Loucy (cell line): ENCODE measurements around the gene KRT222.

ENCODE experiments used
- EZH2phosphoT487 ChIP-seq: fragments of 200-600 bp; IDR thresholded peaks from 2 replicates; pipeline ENCODE4 v1.6.1; 2018; ENCODE audit warnings: antibody characterized with exemption, mild to moderate bottlenecking, moderate library complexity, borderline replicate concordance
- TF ChIP-seq, protein P1 (sequence below): fragments of 200-600 bp; sonication (generic); conservative IDR thresholded peaks from 2 replicates; pipeline ENCODE4 v1.5.1; 2014; ENCODE audit warnings: mild to moderate bottlenecking, antibody characterized with exemption, low read length

DNA sequence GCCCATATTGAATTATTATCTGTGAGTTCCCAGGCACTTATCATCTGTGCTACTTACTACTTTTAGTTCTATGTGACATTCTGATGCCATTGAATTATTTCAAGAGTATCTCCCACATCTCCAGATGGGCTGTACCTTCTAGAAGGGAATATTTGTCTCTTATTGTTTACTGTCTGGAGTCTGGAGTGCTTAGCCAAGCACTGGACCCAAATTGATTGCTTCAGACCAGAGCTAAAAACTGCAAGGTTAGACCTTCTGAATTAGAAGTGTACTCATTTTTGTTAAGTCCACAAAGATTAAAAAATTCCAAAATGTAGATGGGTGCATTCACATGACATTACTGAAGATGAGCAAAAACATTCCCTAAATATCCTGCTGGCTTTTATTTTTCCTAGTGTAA, 16.0 kb upstream of the KRT222 start:
- TF ChIP-seq, protein P1, sequence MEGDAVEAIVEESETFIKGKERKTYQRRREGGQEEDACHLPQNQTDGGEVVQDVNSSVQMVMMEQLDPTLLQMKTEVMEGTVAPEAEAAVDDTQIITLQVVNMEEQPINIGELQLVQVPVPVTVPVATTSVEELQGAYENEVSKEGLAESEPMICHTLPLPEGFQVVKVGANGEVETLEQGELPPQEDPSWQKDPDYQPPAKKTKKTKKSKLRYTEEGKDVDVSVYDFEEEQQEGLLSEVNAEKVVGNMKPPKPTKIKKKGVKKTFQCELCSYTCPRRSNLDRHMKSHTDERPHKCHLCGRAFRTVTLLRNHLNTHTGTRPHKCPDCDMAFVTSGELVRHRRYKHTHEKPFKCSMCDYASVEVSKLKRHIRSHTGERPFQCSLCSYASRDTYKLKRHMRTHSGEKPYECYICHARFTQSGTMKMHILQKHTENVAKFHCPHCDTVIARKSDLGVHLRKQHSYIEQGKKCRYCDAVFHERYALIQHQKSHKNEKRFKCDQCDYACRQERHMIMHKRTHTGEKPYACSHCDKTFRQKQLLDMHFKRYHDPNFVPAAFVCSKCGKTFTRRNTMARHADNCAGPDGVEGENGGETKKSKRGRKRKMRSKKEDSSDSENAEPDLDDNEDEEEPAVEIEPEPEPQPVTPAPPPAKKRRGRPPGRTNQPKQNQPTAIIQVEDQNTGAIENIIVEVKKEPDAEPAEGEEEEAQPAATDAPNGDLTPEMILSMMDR, result no peak
- TF ChIP-seq EZH2phosphoT487, result no peak
